ENCODE data around the gene MGLL.

Gene MGLL

GRCh38 chr3:127792541-127793292 is 29.6 kb downstream of the MGLL start:
- in situ Hi-C loops (cut with HindIII; ENCODE audit: low sequenced_read_pairs): no loop called here

- in situ Hi-C loops (cut with HindIII; ENCODE audit: low sequenced_read_pairs): no loop called here
Observed at GRCh38 chr3:127791221-127791913, 30.9 kb downstream of the MGLL start.

GRCh38 chr3:127790882-127791183 is 31.5 kb downstream of the MGLL start:
- in situ Hi-C loops (cut with HindIII; ENCODE audit: low sequenced_read_pairs): no loop called here

GRCh38 chr3:127789990-127790881 is 32.1 kb downstream of the MGLL start:
- in situ Hi-C loops (cut with HindIII; ENCODE audit: low sequenced_read_pairs): no loop called here

- in situ Hi-C loops (cut with HindIII; ENCODE audit: low sequenced_read_pairs): no loop called here
Observed at GRCh38 chr3:127789051-127789450, 33.3 kb downstream of the MGLL start.

- in situ Hi-C loops (cut with HindIII; ENCODE audit: low sequenced_read_pairs): no loop called here
Observed at GRCh38 chr3:127788451-127788909, 33.8 kb downstream of the MGLL start.

- in situ Hi-C loops (cut with HindIII; ENCODE audit: low sequenced_read_pairs): no loop called here
Observed at GRCh38 chr3:127787571-127788365, 34.5 kb downstream of the MGLL start.

GRCh38 chr3:127787071-127787490 is 35.2 kb downstream of the MGLL start:
- in situ Hi-C loops (cut with HindIII; ENCODE audit: low sequenced_read_pairs): no loop called here

- in situ Hi-C loops (cut with HindIII; ENCODE audit: low sequenced_read_pairs): no loop called here
Observed at GRCh38 chr3:127786353-127787070, 35.8 kb downstream of the MGLL start.

GRCh38 chr3:127785711-127786265 is 36.5 kb downstream of the MGLL start:
- in situ Hi-C loops (cut with HindIII; ENCODE audit: low sequenced_read_pairs): no loop called here

- in situ Hi-C loops (cut with HindIII; ENCODE audit: low sequenced_read_pairs): no loop called here
Observed at GRCh38 chr3:127784865-127785710, 37.2 kb downstream of the MGLL start.

- in situ Hi-C loops (cut with HindIII; ENCODE audit: low sequenced_read_pairs): no loop called here
Observed at GRCh38 chr3:127784283-127784682, 38.0 kb downstream of the MGLL start.

- in situ Hi-C loops (cut with HindIII; ENCODE audit: low sequenced_read_pairs): no loop called here
Observed at GRCh38 chr3:127783642-127784160, 38.6 kb downstream of the MGLL start.

- in situ Hi-C loops (cut with HindIII; ENCODE audit: low sequenced_read_pairs): no loop called here
Observed at GRCh38 chr3:127783166-127783565, 39.1 kb downstream of the MGLL start.

GRCh38 chr3:127781411-127782001 is 40.8 kb downstream of the MGLL start:
- in situ Hi-C loops (cut with HindIII; ENCODE audit: low sequenced_read_pairs): no loop called here

- in situ Hi-C loops (cut with HindIII; ENCODE audit: low sequenced_read_pairs): no loop called here
Observed at GRCh38 chr3:127780536-127781400, 41.5 kb downstream of the MGLL start.

GRCh38 chr3:127779747-127780146 is 42.6 kb downstream of the MGLL start:
- in situ Hi-C loops (cut with HindIII; ENCODE audit: low sequenced_read_pairs): no loop called here

All from DLD1 (cell line).